ENCODE data around the gene AGAP5. TPM values are rescaled to one million over a fixed set of nuclear protein-coding genes. Genes with fewer than 3 reads are reported as not detected.

Gene AGAP5
- total and polyA plus RNA-seq, 2 of the 13 experiments (the other 11 are each of a cell fraction or from before 2014, with no cell fraction given), result 5.3 to 7.9 TPM

GRCh38 chr10:73743905-73744663, 46.2 kb upstream of the AGAP5 start, which contains the start of gene SEC24C (continued):
- TF ChIP-seq ETV5 (CRISPR knock-in tag; IDR thresholded peaks at IDR 0.05; ENCODE audit: borderline replicate concordance), result peak; percentile 47; the same call in 1 of the 2 replicates
- no peak for TF ChIP-seq HDAC6 (IDR thresholded peaks at IDR 0.05; ENCODE audit: low read depth, low read length)
- peak; percentile 93; the same call in 1 of the 2 replicates for TF ChIP-seq ARID4A (CRISPR knock-in tag; IDR thresholded peaks at IDR 0.05; ENCODE audit: borderline replicate concordance)
- TF ChIP-seq ZNF740 (CRISPR knock-in tag; IDR thresholded peaks at IDR 0.05), result no peak
- TF ChIP-seq STAT5B (CRISPR knock-in tag; IDR thresholded peaks at IDR 0.05), result no peak
- no peak for TF ChIP-seq CBX2 (IDR thresholded peaks at IDR 0.05; ENCODE audit: low read depth, low read length)
- TF ChIP-seq CBX2 (CRISPR knock-in tag; IDR thresholded peaks at IDR 0.05; ENCODE audit: low read depth), result no peak
- peak; percentile 94 for TF ChIP-seq POLR2AphosphoS5 (IDR thresholded peaks at IDR 0.05; ENCODE audit: low read depth, low read length)
- no peak for TF ChIP-seq ZNF503 (CRISPR knock-in tag; IDR thresholded peaks at IDR 0.05)
- no peak for TF ChIP-seq PREB (CRISPR knock-in tag; IDR thresholded peaks at IDR 0.05)
- no peak for TF ChIP-seq HIC2 (CRISPR knock-in tag; IDR thresholded peaks at IDR 0.05; ENCODE audit: low read depth)
- no peak for TF ChIP-seq ZNF142 (CRISPR knock-in tag; IDR thresholded peaks at IDR 0.05)

All from HepG2 (cell line).